GM19043 (cell line): ENCODE measurements around the gene PWWP2B.

Experiments used
- ATAC-seq: cut with Tn5 transposase; IDR thresholded peaks from one replicate; pipeline ENCODE4 v1.9.1; 2021; ENCODE audit warnings: low read depth; ENCODE audit not compliant: unreplicated experiment

Gene PWWP2B

DNA sequence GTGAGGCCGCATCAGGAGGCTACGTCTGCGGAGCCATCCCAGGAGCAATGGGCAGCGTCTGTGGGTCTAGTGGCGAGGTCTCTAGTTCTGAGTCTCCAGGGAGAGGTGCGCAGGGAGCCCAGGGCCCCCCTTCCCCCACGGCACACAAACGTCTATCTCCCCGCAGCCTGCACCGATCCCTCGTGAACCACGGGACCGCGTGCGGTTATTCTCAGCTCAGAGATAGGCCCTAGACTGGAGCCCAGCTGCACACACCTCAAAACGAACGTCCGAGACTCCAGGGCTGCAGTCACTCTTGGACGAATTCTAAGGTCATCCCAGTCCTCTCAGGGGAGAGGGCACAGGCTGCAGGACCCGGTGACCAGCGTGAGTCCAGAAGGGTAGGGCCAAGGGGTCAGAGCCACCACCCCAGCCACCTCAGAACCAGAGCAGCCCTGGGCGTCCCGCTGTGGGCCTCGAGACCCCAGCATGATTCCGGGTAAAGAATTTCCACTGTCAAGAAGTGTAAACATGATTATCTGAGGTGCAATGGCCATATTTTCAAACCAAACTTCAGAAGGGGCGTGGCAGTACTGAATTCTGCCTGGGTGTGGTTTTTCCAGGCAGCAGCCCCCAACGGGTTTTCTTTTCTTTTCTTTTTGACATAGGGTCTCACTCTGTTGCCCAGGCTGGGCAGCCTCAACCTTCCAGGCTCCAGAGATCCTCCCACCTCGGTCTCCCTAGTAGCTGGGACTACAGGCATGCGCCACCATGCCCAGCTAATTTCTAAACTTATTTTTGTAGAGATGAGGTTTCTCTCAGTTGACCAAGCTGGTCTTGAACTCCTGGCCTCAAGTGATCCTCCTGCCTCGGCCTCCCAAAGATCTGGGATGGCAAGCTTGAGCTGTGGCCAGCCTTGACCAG lies 57.5 kb downstream of the PWWP2B start:
- no peak for ATAC-seq

GRCh38 chr10:132455441-132455971 lies 58.5 kb downstream of the PWWP2B start:
- no peak for ATAC-seq

DNA sequence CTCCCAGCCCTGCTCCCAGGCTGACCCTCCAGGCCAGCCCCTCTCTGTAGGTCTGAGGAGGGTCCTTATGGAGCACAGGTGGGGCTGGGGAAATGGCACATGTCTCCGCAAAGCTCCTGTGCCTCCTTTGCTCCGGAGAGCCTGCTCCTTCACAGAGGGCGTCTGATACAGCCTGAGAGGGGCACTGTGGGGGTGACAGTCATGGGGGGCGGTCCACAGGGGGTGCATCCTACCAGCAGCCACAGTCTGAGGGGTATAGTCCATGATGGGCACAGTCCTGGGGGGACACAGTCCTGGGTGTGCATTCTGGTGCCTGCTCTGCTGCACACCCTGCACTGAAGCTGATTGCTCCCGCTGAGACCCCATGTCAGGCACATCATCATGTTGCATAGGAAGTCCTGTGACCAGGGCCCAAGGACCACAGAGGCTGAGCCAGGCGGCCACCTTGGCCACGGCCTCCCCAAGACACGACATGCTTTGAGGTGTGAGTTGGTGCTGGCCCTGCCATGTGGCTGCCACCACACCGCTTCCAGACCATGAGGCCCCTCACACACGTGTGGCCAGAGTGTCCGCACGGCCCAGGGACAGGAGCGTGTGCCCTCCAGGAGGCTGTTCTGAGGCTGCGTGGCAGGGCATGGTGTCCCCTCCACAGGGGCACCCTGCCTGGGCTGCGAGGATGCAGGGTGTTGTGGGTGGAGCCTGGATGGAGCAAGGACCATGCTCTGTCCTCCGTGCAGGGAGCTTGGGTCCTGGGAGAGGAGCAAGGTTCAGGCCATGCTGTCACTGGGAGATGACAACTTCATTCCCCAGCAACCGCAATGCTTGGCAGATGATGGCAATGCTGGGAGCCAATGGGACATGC lies 59.2 kb downstream of the PWWP2B start:
- no peak for ATAC-seq

- ATAC-seq: no peak
Measured at GRCh38 chr10:132456881-132457280, 59.9 kb downstream of the PWWP2B start.

DNA sequence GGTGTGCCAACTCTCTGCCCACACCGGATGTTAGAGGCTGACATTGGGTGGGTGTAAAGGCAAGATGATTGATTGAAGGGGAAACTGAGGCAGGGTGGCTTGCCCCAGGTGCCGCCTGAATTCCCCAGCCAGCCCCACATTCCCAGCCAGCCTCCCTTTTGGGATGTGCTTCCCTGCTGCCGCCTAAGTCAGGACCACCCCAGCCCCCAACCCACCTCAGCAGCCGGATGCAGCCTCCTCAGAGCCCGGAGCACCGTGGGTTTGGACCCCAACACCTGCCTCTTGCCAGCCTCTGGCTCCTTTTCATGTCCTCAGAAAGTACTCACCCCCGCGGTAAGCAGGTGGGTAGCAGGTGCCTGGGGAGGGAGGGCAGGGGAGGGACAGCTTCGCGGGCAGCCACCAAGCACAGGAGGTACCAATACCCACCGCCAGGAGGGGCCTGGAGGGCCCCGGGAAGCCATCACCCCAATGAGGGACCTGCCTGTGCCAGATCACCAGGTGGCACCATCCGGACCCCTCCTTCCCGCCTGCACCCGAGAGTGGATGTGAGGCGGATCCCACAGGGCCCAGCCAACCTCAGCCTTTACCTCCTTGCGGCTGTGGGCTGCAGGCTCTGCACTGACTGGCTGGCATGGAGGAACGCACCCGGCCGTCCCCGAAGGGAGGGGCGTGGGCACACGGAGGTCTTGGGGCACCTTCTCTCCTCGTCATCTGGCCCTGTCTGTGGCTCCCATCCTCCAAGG lies 60.5 kb downstream of the PWWP2B start:
- no peak for ATAC-seq

DNA sequence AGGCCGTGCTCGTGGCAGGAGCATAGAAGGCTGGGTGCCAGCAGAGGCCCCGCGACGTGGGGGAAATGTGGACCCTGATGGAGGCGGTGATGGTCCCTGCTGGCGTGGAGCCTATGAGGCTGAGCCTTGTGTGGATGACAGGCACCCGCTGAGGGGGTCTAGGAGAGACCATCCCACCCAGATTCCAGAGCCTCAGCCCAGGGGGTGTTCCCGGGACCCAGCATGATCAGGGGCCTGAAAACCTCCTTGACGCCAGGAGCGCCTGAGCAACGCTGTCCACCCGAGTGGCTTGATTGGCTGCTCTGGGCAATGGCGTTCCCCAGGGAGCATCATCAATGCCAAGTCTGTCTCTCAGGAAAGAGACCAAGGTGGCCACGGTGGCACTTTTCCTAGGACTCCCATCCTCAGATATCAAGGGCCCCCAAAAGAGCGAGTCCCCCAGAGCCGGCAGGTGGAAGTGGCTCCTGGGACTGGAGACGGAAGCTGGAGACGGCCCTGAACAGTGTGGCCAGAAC lies 61.1 kb downstream of the PWWP2B start:
- no peak for ATAC-seq

GRCh38 chr10:132458586-132459300 lies 61.7 kb downstream of the PWWP2B start:
- no peak for ATAC-seq

DNA sequence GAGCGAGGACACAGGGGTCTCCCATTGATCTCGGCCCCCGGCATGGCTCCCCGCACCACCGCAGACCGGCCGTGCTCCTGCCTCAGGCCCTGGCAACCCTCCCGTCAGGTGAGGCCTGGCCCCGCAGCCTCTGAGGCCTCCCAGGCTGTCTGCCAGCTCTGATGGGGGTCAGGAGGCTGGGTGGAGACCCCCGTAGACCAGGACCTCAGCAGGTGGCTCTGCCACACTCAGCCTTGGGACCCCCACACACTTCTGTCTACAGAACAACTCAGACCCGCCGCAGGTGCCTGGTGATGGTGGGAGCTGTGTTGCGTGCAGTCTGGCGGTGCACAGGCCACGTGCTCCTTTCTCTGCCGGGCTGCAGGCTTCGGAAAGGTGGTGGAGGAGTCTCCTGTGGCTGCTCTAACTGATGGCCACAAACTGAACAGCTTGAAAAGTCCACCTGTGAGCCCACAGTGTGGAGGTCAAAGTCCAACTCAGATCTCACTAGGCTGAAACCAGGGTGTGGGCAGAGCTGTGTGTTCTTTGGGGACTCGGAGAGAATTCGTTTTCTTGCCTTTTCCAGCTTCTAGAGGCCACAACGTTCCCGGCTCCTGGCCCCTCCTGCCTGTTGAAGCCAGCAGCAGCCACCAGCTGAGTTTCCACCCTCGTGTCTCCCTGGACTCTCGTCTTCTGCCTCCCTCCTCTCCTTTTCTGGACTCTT lies 62.5 kb downstream of the PWWP2B start:
- ATAC-seq: no peak

- no peak for ATAC-seq
Measured at GRCh38 chr10:132460071-132460470, 63.1 kb downstream of the PWWP2B start.

DNA sequence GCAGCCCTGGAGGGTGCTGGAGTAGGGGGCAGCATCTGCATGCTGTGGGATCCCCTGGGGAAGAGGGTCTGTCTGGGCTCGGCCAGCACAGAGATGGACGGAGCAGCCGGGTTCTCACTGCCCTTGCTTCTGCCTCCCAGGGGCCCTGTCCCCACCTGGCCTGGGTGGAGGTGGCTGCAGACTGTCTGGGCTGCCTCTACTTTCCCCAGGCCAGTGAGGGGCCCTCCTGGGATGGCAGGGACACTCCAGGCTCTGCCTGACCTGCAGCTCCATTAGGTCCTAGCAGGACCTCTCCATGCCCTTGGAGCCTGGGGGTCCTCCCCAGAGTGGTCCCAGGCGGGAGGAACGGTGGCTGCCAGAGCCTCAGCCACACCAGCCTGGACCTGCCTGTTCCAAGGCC lies 63.7 kb downstream of the PWWP2B start:
- no peak for ATAC-seq

DNA sequence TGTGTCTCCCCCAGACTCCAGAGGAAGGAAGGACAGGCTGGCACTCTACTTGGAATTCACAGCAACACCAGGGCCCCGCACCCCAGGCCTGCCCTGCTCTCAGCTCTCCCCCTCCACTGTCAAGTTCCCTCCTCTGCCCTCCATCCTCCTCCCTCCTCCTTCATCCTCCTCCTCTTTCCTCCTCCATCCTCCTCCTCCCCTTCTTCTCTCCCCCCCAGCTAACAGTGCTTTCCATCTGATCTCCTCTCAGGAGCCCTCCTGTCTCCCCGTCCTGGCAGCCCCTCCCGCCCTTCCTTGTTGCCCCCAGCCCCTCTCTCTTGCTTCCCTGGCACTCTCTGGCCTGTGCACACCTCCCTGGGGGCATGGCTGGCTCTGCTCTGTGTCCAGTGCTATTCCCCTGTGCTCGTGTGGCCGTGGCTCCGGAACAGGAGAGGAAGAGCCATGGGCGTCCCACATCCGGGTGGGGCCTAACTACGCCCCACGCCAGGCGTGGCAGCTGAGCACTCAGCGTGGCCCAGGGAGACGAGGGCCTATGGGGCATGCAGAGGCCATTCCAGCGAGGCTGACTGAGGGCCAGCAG lies 64.2 kb downstream of the PWWP2B start:
- ATAC-seq: no peak

- ATAC-seq: no peak
Measured at GRCh38 chr10:132461683-132462231, 64.8 kb downstream of the PWWP2B start.

DNA sequence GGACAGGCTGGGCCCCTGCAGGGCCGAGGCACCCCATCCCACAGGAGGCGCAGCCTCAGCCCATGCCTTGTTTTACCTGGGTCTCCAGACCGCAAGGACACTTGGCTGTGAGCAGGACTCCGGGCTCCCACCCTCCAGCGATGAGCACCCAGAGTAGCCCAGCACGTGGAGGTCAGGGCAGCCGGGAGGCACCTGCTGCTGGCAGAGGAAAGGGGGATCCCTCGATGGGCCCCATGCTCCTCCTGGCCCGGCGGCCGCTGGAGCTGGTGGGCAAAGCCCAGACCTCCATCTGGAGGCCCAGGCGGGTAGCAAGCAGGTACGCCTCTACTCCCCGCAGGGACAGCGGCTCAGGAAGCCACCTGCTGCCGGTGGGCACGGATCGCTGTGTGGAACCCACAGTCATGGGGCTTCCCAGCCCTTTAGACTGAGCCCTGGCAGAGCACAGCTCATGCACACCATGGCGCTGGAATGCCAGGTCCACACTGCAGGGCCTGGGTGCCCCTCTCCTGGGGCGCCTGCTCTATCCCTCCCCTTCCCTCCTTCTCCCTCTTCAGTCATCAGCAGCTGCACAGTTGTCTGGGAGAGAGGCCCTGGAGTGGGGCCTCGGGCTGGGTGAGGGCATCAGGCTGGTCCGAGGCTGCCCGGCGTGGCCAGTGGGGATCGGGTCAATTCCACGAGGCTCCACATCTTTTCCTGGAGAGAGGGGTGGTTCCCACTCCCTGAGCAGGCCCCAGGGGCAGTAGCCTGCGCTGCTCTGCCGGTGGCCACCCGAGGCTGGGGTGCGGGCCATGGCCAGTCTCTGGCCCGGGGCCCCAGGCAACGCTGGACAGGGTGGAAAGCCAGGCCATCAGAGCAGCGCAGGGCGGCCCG lies 65.7 kb downstream of the PWWP2B start:
- ATAC-seq: no peak

GRCh38 chr10:132463333-132464255 lies 66.6 kb downstream of the PWWP2B start:
- no peak for ATAC-seq

DNA sequence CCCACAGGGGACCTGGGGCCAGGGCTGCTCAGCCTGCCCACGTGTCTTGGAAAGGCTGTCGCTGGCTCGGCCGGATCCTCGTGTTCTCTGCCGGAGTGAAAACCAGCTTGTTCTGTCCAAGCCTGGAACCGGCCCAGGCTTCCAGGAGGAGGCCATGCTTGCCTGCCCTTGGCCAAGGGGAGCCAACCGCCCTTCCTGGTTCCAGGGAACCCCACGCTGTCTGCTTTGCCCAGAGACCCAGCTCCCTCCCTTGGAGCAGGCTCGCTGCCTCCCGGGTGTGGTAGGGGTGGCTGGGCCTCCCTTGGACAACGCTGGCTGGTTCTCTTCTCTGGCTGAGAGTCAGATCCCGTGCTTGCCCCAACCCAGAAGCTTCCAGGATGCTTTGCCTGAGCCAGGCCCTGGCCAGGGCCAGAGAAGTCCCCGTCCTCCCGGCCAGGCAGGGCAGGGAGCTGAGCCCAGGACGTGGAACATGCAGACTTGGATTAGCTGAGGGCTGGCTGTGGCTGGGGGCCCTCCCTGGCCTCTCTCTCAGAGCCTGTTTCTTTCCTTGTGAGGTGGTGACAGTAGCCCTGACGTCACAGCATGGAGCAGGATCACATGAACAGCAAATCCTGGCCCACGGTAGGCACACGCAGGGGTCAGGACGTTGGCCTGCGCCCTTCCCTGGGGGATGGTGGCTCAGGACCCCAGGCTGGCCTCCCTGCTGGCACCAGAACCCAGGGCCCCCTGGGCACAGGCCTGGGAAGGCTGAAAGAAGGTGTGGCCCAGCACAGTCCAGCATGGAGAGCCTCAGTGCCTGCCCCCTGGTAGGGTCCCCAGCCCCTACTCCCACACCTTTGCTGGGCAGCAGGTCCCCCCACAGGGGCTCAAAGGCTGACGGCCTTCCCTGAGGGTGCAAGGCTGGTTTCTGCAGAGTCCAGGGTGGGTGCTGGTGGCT lies 67.5 kb downstream of the PWWP2B start:
- no peak for ATAC-seq
